ENCODE measurements around the gene HAP1. TPM values are rescaled to one million over a fixed set of nuclear protein-coding genes. Genes with fewer than 3 reads are reported as not detected.
"Not testable (repeated sequence)": the region's sequence is repeated elsewhere in the genome, so short reads cannot be mapped to it uniquely, and the experiment has no call there.

The HAP1 gene, protein sequence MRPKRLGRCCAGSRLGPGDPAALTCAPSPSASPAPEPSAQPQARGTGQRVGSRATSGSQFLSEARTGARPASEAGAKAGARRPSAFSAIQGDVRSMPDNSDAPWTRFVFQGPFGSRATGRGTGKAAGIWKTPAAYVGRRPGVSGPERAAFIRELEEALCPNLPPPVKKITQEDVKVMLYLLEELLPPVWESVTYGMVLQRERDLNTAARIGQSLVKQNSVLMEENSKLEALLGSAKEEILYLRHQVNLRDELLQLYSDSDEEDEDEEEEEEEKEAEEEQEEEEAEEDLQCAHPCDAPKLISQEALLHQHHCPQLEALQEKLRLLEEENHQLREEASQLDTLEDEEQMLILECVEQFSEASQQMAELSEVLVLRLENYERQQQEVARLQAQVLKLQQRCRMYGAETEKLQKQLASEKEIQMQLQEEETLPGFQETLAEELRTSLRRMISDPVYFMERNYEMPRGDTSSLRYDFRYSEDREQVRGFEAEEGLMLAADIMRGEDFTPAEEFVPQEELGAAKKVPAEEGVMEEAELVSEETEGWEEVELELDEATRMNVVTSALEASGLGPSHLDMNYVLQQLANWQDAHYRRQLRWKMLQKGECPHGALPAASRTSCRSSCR
- total RNA-seq, result under 1 TPM; 0.13 to 0.15 TPM

DNA sequence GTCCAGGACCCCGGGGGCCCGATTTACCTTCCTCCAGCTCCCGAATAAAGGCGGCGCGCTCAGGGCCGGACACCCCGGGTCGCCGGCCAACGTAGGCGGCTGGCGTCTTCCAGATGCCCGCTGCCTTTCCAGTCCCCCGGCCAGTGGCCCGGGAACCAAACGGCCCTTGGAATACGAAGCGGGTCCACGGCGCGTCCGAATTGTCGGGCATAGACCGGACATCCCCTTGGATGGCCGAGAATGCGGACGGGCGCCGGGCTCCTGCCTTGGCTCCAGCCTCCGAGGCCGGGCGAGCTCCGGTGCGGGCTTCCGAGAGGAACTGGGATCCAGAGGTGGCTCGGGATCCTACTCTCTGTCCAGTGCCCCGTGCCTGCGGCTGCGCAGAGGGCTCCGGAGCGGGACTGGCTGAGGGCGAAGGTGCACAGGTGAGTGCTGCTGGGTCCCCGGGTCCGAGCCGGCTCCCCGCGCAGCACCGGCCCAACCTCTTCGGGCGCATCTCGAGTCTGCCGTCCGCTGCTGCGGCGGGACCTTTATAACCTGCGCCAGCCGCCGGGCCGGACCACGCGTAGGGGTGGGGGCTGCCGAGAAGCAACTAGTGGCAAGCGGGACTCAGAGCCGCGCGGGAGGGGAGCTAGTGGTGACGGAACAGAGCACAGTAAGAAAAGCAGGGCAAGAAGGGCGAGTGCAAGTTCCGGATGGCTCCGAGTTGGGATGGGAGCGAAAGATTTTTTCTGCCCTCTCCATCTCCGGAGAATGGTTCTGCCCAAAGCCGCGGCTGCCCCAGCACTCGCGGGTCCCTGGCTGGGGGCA lies at the start of gene HAP1:
HAP1 (minus strand) TSS at position 505 of the 810 bp plus-strand sequence; CDS start at position 496, 9 bp downstream.
- no peak within 1 kb of the TSS for H3K27ac Mint-ChIP-seq
- no peaks in the 10 kb centered on the region for H3K9me3 Mint-ChIP-seq
- no peaks in the 10 kb centered on the region for H3K36me3 Mint-ChIP-seq (ENCODE audit: low read depth)
- no peaks in the 10 kb centered on the region for H3K4me1 Mint-ChIP-seq
- no peak for ATAC-seq (replicated peaks)
- H3K4me3 Mint-ChIP-seq, result peak within 1 kb of the TSS; percentile 36
- H3K27me3 Mint-ChIP-seq, result peaks cover 31% of the 10 kb centered on the region

DNA sequence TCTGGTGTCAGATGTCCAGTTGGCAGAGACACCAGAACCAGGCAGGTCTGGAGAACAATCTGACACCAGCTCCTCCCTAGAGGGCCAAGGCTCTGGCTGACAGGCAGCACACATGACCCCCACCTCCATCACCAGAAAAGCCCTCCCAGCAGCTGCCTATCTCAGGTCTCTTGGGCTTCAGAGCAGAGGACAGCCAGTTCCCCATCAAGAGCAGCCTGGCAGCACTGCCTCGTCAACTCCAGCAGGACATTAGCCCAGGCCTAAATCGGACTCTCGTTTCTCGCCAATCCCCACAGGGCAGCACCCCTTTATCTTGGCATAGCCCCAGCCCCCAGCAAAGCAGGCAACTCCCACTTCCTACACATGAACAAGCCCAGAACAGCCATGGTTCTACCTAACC lies 47.7 kb upstream of the HAP1 start:
- Mint-ChIP-seq H3K27ac (no peak overlapping the region), H3K27me3 (peaks cover 25% of the 10 kb centered on the region), H3K9me3 (no peaks in the 10 kb centered on the region), H3K4me3 (no peak overlapping the region), H3K4me1 (no peaks in the 10 kb centered on the region), H3K36me3 (ENCODE audit: low read depth) (no peaks in the 10 kb centered on the region)
- ATAC-seq (replicated peaks), result no peak

DNA sequence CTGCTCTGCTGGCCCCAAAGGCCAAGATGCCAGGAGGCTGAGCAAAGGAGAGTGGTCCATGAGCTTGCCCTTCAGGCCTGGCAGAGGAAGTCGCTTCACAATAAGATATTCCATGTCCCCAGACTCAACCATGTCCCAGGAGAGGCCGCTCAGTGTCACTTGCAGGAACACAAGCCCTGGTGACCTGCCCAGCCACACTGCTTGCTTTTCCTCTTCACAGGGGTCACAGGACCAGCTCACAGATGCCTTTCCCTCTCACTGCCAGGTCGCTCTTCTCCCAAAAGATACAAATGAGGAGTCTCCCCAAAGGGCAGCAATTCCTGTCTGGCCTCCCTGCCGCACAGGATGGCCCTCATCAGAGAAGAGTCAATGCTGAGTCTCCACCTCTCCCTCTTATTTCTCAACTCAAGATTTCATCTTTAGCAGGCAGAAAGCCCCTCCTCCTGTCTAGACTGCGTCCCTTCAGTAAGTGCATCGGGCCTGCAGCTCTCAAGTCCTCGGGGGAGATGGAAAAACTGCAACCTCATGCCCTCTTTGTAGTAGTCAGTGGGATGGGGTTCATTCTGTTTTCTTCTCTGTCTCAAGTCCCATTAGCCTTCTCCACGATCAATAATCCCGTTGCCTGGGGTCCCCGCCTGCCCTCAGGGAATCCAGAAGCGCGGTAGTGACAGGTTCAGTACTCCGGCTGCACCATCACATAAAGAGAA lies 47.1 kb upstream of the HAP1 start:
- no peaks in the 10 kb centered on the region for H3K9me3 Mint-ChIP-seq
- H3K27me3 Mint-ChIP-seq, result peaks cover 22% of the 10 kb centered on the region
- H3K4me1 Mint-ChIP-seq, result no peaks in the 10 kb centered on the region
- H3K36me3 Mint-ChIP-seq (ENCODE audit: low read depth), result no peaks in the 10 kb centered on the region
- ATAC-seq (replicated peaks), result no peak
- H3K27ac Mint-ChIP-seq, result no peak overlapping the region
- H3K4me3 Mint-ChIP-seq, result no peak overlapping the region

DNA sequence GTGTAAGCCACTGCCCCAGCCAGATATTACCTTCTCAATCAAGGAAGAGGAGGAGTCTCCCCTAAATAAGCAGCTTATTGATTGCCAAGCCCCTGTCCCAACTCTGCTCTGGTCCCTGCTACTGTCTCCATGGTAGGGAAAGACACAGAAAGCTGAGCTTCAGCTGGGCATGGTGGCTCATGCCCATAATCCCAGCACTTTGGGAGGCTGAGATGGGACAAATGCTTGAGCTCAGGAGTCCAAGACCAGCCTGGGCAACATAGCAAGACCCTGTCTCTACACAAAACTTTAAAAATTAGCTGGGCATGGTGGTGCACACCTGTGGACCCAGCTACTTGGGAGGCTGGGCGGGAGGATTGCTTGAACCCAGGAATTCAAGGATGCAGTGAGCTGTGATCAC lies 45.5 kb upstream of the HAP1 start:
- Mint-ChIP-seq H3K9me3 (no peaks in the 10 kb centered on the region), H3K27me3 (peaks cover 25% of the 10 kb centered on the region), H3K4me1 (no peaks in the 10 kb centered on the region), H3K36me3 (ENCODE audit: low read depth) (no peaks in the 10 kb centered on the region), H3K4me3 (no peak overlapping the region), H3K27ac (no peak overlapping the region)
- no peak for ATAC-seq (replicated peaks)

DNA sequence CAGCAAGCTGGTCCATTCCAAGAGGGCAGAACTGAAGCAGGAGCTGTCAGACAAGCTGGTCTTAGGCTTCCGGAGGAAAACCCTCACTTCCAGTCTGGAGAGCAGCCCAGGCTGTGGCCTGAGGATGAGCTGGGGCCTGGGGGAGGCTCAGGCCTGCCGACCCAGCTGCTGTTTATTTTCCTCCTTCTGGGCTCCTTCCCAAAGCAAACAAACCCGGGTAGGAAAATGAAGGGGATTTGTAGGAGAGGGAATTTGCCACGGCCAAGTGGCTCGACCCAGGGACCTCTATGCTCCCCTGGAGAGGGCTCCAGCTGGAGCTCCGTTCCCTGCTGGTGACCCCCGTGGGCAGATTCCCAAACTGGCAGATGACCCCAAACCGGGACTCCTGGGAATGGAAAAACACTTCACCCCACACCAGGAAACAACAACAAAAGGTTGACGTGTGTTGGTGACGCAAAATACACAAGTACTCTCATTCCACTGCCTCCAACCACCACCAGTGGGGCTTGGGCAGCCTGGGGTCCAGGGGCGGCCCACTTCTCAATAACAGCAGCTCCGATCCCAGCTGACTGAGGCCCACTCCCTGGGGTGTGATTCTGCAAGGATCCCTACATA lies 43.2 kb upstream of the HAP1 start:
- H3K9me3 Mint-ChIP-seq, result no peaks in the 10 kb centered on the region
- no peaks in the 10 kb centered on the region for H3K36me3 Mint-ChIP-seq (ENCODE audit: low read depth)
- no peak for ATAC-seq (replicated peaks)
- H3K4me1 Mint-ChIP-seq, result no peaks in the 10 kb centered on the region
- no peak overlapping the region for H3K27ac Mint-ChIP-seq
- H3K4me3 Mint-ChIP-seq, result no peak overlapping the region
- H3K27me3 Mint-ChIP-seq, result peaks cover 17% of the 10 kb centered on the region

DNA sequence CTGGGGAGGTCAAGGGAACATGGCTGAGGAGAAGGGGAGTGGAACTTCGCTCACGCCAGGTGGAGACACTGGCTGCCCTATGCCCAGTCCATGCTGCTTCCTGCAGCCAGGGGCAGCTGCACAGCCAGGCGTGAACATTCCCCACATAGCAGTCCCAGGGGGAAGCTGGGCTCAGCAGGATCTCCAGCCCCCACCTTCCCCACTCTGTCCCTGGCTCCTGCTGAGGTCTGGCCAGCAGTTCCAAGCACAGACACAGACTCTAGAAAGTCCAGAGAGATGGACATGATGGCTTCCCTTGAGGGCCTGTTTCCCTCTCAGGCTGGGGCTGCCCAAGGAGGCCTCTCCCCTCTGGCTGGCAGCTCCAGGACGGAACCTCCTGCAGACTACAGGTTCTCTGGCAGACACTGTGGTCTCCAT lies 42.7 kb upstream of the HAP1 start:
- Mint-ChIP-seq H3K9me3 (no peaks in the 10 kb centered on the region), H3K27ac (no peak overlapping the region), H3K27me3 (peaks cover 13% of the 10 kb centered on the region), H3K4me3 (no peak overlapping the region), H3K4me1 (no peaks in the 10 kb centered on the region), H3K36me3 (ENCODE audit: low read depth) (no peaks in the 10 kb centered on the region)
- ATAC-seq (replicated peaks), result no peak

DNA sequence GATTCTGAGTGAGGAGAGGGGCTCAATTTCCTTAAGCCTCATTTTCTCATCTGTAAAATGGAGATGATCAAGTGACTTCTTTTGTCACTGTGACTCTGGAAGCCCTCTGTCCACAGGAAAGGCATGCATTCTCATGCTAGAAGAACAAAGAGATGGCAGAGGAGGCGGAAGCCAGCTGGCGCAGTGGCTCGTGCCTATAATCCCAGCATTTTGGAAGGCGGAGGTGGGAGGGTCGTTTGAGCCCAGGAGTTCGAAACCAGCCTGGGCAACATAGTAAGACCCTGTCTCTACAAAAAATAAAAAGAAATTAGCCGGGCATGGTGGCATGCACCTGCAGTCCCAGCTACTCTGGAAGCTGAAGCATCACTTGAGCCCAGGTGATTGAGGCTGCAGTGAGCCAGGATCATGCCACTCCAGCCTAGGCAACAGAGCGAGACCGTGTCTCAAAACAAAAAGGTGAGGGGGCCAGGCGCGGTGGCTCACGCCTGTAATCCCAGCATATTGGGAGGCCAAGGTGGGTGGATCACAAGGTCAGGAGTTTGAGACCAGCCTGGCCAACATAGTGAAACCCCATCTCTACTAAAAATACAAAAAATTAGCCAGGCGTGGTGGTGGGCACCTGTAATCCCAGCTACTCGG lies 41.9 kb upstream of the HAP1 start:
- not testable (repeated sequence) for H3K4me1 Mint-ChIP-seq; ATAC-seq (replicated peaks); H3K4me3 Mint-ChIP-seq; H3K36me3 Mint-ChIP-seq (ENCODE audit: low read depth); H3K27me3 Mint-ChIP-seq; H3K27ac Mint-ChIP-seq; H3K9me3 Mint-ChIP-seq

DNA sequence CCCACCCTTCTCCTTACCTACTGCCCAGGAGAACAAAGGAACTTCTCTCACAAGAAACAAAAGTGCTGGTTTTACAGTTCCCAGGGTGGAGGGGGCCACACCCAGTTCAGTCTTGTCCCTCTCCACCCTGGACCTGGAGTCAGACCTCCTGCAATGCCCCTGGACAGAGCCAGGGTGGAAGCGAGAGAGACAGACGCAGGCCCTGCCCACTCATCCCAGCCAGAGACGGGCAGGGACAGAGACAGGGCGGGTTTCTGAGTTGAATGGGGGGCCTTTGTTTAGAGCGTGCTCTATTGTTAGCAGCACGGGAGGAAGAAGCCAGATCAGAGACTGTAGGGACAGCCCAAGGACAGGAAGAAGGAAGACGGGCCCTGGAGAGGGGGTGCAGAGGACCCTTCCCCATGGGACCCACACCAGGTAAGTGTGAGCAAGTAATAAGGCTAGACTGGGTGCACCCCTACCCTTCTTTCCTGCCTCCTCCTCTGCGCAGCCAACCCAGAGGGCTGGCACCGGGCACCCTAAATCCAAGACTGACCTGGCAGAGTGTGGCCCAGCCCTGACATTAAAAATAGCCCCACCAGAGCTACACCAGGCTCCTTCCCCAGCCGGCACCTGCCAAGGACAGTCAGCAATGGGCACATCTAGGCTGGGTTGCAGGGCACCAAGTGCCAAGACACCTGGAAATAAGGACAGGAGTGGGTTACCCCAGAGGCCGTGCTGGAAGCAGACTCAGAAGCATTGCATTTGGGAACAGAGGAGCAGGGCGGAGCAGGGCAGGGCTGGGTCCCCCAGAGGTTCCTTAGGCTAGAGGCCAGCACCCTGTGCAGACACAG lies 41.2 kb upstream of the HAP1 start:
- no peaks in the 10 kb centered on the region for H3K36me3 Mint-ChIP-seq (ENCODE audit: low read depth)

DNA sequence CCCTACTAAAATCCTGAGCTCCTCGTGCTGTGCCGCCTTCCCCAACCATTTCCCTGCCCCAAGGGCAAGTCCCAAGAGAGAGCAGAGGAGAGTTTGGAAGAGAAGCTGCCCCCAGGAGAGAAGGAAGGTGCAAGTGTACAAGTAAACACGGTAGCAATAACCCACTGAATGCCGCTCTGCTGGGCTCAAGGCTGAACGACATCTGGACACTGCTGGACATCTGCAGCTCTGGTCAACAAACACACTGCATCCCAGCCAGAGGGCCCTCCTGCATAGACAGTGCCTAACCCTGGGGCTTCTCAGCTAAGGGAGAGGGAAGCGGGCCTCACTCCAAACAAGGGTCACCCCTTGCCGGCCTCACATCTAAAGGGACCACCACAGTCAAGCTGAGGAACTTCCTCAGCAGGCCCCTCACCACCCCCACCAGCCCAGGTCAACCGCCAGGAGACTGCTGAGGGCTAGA lies 39.3 kb upstream of the HAP1 start:
- H3K27me3 Mint-ChIP-seq, result peaks cover 5% of the 10 kb centered on the region
- H3K4me1 Mint-ChIP-seq, result no peaks in the 10 kb centered on the region
- H3K27ac Mint-ChIP-seq, result no peak overlapping the region
- H3K9me3 Mint-ChIP-seq, result no peaks in the 10 kb centered on the region
- H3K4me3 Mint-ChIP-seq, result no peak overlapping the region
- no peaks in the 10 kb centered on the region for H3K36me3 Mint-ChIP-seq (ENCODE audit: low read depth)
- no peak for ATAC-seq (replicated peaks)

More for the DNA sequence above, 41.2 kb upstream of the HAP1 start:
- Mint-ChIP-seq H3K9me3 (no peaks in the 10 kb centered on the region), H3K27me3 (peaks cover 5% of the 10 kb centered on the region), H3K27ac (no peak overlapping the region), H3K4me3 (no peak overlapping the region), H3K4me1 (no peaks in the 10 kb centered on the region)
- no peak for ATAC-seq (replicated peaks)

DNA sequence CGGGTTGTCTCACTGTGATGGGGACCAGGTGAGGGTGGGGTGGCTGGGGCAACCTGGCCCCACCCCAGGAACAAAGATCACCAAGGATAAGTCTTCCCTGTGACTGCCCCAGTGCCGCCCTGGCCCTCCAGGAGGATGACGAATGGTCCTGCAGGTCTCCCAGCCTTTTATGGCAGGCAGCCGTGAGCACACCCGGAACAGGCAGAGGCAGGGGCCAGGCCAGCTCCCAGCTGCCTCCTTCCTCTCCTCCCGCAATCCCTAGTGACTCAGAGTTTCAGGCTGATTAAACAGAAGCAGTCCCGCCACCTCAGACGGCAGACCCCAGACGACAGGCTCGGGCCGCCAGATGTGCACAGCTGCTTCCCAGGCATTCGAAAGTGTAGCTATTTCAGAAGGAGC lies 38.7 kb upstream of the HAP1 start:
- ATAC-seq (replicated peaks), result no peak
- Mint-ChIP-seq H3K27me3 (peaks cover 5% of the 10 kb centered on the region), H3K27ac (no peak overlapping the region), H3K4me1 (no peaks in the 10 kb centered on the region), H3K36me3 (ENCODE audit: low read depth) (no peaks in the 10 kb centered on the region), H3K4me3 (no peak overlapping the region), H3K9me3 (no peaks in the 10 kb centered on the region)

DNA sequence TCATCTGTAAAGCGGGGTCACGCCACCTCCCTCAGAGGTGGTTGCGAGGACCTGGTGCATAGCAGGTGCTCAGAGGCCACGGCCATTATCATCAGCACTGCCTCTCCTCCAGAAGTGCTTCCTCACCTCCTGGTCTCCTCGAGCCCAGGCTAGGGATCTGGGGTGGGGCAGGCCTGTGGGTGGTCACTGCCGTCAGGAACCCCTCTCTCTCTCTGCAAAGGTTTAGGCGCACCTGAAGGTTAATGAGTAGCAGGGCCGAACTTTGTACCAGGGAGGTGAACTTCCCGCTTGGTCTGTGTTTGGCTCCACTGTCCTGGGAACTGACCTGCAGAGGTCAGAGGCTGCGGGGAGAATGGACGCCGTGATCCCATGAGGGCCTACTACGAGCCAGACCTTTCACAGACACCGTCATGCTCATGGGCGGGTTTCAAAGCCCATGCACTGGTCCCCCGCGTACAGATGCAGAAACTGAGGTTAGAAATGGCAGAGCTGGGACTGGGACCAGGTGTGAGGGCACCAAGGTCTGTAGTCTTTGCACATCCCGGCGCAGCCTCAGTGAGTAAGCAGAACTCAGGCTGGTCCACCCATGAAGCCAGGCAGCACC lies 38.2 kb upstream of the HAP1 start:
- ATAC-seq (replicated peaks), result no peak
- peaks cover 5% of the 10 kb centered on the region for H3K27me3 Mint-ChIP-seq
- H3K27ac Mint-ChIP-seq, result no peak overlapping the region
- H3K4me1 Mint-ChIP-seq, result no peaks in the 10 kb centered on the region
- H3K9me3 Mint-ChIP-seq, result no peaks in the 10 kb centered on the region
- H3K36me3 Mint-ChIP-seq (ENCODE audit: low read depth), result no peaks in the 10 kb centered on the region
- no peak overlapping the region for H3K4me3 Mint-ChIP-seq

DNA sequence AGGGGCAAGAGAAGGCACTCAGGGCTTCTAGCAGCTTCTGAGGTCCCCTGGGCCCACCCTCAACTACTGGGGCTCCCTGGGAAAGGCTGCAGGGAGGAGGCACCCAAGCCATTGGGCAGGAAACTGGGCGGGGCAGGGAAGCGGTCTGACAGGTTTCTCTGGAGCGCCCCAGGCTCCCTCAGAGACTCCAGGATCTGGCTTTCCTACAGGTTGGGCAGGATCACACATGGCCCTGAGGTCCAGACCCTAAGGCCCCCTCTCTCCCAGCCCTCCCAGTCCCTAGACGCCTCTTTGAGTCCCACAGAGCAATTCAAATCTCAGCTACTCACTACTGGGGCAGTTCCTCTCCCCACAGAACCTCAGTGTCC lies 37.8 kb upstream of the HAP1 start:
- no peaks in the 10 kb centered on the region for H3K36me3 Mint-ChIP-seq (ENCODE audit: low read depth)
- H3K9me3 Mint-ChIP-seq, result no peaks in the 10 kb centered on the region
- H3K4me3 Mint-ChIP-seq, result no peak overlapping the region
- peaks cover 5% of the 10 kb centered on the region for H3K27me3 Mint-ChIP-seq
- no peak for ATAC-seq (replicated peaks)
- no peak overlapping the region for H3K27ac Mint-ChIP-seq
- no peaks in the 10 kb centered on the region for H3K4me1 Mint-ChIP-seq

Data from activated T-helper 17 cell treated with anti-CD3 and anti-CD28 coated beads, Interleukin-2, amount 50 U/mL, for 72 hours (primary cell).